Hematopoietic multipotent progenitor cell treated with erythropoietin and hydrocortisone succinate and interleukin-3 and kit ligand, for 8 days (in vitro differentiated cells): ENCODE measurements around the gene KEL.
A peak's percentile ranks its signal among the peaks of the same experiment; 100 is the strongest.
"Not testable (repeated sequence)": the region's sequence is repeated elsewhere in the genome, so short reads cannot be mapped to it uniquely, and the experiment has no call there.

ENCODE experiments used
- DNase-seq: peaks from one replicate; pipeline ENCODE4 v3.0.0-alpha.2; 2015

The KEL gene

GRCh38 chr7:142961973-142962926, at the start of gene KEL:
TSS of gene KEL (minus strand) at chr7:142962363. CDS start at chr7:142962206, 157 bp downstream.
- peak; percentile 97 for DNase-seq

GRCh38 chr7:143008007-143008901, 46.1 kb upstream of the KEL start:
- peak; percentile 75 for DNase-seq

- no peak for DNase-seq
Measured at GRCh38 chr7:143005632-143006260, 43.6 kb upstream of the KEL start.

- peak; percentile 76 for DNase-seq
Measured at GRCh38 chr7:143003393-143004051, 41.4 kb upstream of the KEL start.

- no peak for DNase-seq
Measured at GRCh38 chr7:143002898-143003297, 40.7 kb upstream of the KEL start.

- DNase-seq, result peak; percentile 72
Measured at GRCh38 chr7:143002106-143002505, 39.9 kb upstream of the KEL start.

GRCh38 chr7:143000648-143001047, 38.5 kb upstream of the KEL start:
- no peak for DNase-seq

- DNase-seq, result no peak
Measured at GRCh38 chr7:142999793-143000192, 37.6 kb upstream of the KEL start.

GRCh38 chr7:142998966-142999365, 36.8 kb upstream of the KEL start:
- DNase-seq, result no peak

- DNase-seq, result peak; percentile 71
Measured at GRCh38 chr7:142997456-142997989, 35.4 kb upstream of the KEL start.

- no peak for DNase-seq
Measured at GRCh38 chr7:142992427-142992826, 30.3 kb upstream of the KEL start.

- DNase-seq, result no peak
Measured at GRCh38 chr7:142984297-142984696, 22.1 kb upstream of the KEL start.

GRCh38 chr7:142983825-142984224, 21.7 kb upstream of the KEL start:
- peak; percentile 47 for DNase-seq

GRCh38 chr7:142978402-142978801, 16.2 kb upstream of the KEL start:
- not testable (repeated sequence) for DNase-seq

- no peak for DNase-seq
Measured at GRCh38 chr7:142974626-142975025, 12.5 kb upstream of the KEL start.

- no peak for DNase-seq
Measured at GRCh38 chr7:142969183-142969582, 7.0 kb upstream of the KEL start.

- no peak for DNase-seq
Measured at GRCh38 chr7:142968229-142968628, 6.1 kb upstream of the KEL start.

- peak; percentile 62 for DNase-seq
Measured at GRCh38 chr7:142964502-142965246, 2.5 kb upstream of the KEL start.

GRCh38 chr7:142963993-142964392, 1.8 kb upstream of the KEL start:
- DNase-seq, result no peak

- DNase-seq, result no peak
Measured at GRCh38 chr7:142962991-142963390, 828 bp upstream of the KEL start.

GRCh38 chr7:142961595-142961972, 579 bp downstream of the KEL start:
- no peak for DNase-seq
